Activated CD4-positive, alpha-beta T cell treated with anti-CD3 and anti-CD28 coated beads, Interleukin-2, amount 50 U/mL, for 16 hours (primary cell): ENCODE measurements around the gene RPTOR.
"Not testable (repeated sequence)": the region's sequence is repeated elsewhere in the genome, so short reads cannot be mapped to it uniquely, and the experiment has no call there.

Experiments
- DNase-seq: peaks from one replicate; pipeline ENCODE4 v3.0.0-alpha.2; 2020

The RPTOR gene

DNA sequence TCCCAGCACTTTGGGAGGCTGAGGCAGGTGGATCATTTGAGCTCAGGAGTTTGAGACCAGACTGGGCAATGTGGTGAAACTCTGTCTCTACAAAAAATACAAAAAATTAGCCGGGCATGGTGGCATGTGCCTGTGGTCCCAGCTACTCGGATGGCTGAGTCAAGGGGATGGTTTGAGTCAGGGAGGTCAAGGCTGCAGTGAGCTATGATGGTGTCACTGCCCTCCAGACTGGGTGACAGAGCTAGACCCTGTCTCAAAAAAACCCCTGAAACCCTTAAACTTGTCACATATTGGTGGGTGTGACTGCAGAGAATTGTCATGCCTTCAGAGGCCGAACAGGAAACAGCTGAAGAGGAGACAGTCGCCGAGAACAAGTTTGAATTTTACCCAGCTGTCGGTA lies 13.4 kb downstream of the RPTOR start:
- DNase-seq, result no peak

DNA sequence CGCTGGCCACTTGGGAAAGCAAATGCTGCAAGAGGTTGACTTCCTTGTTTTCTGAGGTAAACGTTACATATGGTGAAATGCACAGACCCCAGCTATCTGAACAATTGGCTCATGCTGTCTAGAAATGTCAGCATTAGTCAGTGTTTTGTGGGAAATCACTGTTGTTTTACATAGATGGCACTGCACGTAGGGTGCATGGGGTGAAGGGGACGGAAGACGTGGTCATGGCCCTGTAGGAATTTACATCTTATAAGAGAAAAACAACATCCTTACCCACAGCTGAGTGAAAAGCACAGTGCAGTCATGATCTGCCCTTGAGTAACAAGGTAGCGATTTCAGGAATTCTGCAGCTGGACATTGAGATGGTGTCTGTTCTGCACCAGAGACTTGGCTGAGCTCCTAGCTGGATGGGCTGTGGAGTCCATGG lies 15.2 kb downstream of the RPTOR start:
- no peak for DNase-seq

DNA sequence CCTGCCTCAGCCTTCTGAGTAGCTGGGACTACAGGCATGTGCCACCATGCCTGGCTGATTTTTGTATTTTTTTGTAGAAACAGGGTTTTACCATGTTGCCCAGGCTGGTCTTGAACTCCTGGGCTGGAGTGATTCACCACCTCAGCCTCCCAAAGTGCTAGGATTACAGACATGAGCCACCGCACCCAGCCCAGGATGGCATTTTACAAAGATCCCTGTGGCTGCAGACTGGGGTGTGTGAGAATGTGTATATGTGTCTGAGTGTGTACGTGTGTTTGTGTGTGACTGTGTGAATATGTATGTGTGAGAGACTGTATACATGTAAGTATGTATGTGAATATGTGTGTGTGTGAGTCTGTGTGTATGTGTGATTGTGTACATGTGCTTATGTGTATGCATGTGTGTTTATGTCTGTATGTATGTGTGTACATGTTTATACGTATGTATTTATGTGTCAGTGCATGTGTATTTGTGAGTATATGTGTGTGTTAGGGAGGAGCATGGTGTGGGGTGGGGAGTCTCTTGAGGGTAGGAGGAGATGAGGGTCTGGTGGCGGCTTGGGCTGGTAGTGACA lies 17.0 kb downstream of the RPTOR start:
- no peak for DNase-seq

DNA sequence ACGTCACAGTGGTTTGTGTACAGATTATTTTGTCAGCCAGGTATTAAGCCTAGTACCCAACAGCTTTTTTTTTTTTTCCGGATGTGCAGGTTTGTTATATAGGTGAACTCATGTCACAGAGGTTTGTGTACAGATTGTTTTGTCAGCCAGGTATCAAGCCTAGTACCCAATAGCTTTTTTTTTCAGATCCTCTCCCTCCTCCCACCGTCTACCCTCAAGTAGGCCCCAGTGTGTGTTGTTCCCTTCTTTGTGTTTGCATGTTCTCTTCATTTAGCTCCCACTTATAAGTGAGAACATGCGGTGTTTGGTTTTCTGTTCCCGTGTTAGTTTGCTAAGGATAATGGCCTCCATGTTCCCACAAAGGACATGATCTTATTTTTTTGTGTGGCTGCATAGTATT lies 19.9 kb downstream of the RPTOR start:
- no peak for DNase-seq

DNA sequence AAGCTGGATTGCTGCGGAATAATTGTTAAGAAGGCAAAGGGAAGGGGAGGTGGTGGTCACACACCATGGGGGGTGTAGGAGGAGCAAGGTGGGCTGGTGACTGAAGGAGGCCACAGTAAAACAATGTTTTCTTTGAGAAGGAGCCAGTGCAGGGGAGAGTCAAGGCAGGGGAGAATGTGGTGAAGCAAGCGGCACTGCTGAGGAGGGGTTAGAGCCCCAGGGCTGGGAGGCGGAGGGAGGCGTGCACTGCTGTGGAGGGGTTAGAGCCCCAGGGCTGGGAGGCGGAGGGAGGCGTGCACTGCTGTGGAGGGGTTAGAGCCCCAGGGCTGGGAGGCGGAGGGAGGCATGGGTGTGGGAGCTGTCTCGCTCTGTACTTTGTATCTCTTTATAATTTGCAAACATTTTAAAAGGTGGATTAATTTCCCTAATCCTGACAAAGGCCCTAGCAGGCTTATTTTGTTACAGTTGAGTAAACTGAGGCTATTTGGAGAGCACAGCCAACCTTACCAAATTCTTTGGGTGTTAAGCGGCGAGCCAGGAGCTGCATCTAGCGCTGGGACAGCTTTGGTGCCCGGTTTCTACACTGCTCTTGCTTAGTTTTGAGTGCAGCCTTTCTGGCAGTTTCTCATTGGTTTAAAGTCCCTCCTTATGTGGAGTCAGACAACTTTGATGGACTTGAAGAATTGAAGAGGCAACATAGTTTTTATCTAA lies 20.9 kb downstream of the RPTOR start:
- no peak for DNase-seq

DNA sequence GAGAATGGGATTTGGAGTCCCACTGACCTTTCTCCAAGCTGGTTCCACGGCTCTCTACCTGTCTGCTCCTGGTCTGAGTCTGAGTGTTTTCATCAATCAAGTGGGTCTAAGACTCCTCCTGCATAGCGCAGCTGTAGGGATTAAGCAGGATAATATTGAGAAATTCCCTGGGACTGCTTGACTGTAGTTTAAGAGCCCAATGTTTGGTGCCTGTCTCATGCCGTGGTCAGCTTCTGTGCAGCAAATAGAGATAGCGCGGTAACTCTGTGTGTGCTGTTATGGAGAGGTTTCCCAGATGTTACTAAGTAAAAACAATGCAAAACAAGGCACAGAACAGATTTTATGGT lies 21.4 kb downstream of the RPTOR start:
- no peak for DNase-seq

DNA sequence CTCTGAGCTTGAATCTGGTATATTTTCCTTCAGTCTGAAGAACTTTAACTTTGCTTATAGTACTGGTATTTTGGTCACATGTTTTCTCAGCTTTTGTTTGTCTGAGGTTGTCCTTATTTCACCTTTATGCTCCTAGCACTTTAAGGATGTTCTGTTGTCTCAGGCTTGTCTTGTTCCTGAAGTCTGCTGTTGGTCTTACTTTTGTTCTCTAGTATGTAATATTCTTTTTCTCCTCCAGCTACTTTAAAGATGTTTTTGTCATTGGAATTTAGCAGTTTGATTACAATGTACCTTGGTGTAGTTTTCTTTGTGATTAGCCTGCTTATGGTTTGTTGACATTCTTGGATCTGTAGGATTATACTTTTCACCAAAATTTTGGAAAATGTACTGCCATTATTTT lies 23.6 kb downstream of the RPTOR start:
- no peak for DNase-seq

DNA sequence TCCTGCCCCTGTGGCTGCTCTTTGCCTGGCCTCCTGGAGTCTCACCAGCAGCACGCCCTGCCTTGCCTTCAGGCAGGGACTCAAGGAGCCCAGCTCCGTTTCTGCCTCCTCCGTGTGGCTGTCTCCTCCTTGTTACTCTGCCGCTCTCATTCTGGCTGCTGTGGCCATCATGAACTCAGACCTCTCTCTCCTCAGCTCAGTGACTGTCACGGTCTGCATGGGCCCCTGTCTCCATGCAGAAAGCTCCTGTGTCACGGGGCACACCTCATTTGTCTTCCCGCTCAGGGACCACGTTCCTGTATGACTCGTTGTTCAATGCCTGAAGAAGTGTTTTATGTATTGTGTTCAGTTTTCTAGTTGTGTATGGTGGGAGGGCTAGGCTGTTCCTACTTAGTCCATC lies 25.3 kb downstream of the RPTOR start:
- no peak for DNase-seq

DNA sequence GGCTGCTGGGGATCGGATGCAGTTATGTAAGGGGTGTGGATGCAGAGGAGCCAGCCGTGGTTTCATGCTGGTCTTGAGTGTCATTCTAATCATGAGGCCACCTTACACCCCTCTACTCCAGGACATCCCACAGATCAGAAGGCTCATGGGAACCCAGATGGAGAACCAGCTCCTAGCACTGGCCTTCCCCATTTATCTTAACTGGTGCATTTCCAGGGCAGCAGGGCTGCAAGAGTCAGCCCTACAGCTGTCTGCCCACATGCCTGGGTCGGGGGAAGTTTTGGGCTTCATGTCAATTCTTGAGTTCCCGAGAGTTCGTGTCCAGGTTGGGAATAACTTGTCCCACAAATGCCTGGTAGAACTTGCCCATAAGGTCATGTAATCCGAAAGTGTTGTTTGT lies 29.1 kb downstream of the RPTOR start:
- DNase-seq, result no peak

DNA sequence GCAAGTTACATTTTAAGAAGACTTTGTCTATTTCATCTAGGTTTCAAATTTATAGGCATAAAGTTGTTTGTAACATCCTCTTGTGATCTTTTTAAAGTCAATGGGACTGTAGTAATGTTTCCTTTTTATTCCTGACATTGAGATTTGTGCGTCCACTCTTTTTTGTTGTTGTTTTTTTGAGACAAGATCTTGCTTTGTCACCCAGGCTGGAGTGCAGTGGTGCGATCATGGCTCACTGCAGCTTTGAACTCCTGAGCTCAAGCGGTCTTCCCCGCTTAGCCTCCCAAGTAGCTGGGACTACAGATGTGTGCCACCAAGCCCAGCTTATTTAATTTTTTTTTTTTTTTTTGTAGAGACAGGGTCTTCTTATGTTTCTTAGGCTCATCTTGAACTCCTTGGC lies 29.9 kb downstream of the RPTOR start:
- DNase-seq, result no peak

DNA sequence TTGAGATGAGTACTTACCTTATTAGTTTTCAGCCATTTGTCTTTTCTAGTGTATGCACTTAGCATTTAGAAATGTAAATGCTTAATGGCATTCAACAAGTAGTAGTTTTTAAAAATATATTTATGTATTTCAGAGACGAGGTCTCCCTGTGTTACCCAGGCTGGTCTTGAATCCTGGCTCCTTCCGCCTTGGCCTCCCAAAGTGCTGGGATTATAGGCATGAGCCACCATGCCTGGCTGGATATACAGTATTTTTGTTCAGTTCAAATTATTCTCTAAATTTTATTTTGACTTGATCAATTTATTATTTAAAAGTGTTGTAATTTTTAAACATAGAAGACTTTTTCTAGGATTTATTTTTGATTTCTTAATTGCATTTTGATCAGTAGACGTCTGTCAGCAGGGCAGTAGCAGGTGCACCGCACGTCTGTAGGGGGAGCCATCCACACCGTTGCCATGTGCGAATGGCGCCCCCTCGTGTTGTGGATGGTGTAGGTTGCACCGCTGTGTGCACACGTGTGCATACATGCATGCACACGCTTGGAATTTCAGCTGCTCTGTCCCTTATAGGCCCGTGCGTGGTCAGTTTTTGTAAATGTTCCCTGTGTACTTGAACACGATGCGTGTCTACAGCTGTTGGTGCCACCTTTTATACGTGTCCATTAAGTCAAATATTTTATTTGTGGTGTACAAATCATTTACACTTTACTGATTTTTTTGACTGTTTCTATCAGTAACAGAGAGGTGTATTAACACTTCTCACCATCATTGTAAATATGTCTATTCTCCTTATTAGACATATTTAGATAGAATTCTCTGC lies 30.6 kb downstream of the RPTOR start:
- DNase-seq, result peak; percentile 91

DNA sequence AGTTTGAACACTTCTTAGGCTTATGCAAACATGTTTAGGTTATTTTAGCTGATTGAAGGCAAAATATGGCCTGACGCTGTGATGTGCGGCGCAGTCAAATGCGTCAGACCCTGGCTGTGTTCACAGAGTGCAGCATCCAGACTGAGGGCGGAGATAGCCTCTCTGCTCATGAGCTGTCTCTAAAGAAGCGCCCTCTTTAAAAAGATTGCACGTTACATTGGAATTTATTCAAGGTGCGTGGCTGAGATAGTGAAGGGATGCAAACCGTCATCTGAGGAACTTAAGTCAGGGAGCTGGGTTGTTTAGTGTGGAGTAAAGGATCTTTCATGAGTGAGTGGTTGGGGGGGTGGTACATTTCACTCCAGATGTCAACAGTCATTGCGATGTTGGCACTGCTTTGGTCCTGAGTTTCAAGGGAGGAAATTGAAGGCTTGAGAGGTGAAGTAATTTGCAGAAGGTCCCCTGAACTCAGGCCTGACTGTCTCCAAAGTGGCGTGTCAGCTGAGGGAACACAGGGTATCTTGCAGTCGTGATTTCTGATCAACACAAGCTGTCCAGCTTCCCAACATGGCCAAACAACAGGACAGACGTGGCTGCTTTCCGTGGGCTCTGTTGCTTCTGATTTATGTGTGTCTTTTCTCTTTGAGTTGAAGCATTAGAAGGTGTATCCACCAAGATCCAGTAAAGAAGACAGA lies 33.4 kb downstream of the RPTOR start:
- DNase-seq, result no peak

DNA sequence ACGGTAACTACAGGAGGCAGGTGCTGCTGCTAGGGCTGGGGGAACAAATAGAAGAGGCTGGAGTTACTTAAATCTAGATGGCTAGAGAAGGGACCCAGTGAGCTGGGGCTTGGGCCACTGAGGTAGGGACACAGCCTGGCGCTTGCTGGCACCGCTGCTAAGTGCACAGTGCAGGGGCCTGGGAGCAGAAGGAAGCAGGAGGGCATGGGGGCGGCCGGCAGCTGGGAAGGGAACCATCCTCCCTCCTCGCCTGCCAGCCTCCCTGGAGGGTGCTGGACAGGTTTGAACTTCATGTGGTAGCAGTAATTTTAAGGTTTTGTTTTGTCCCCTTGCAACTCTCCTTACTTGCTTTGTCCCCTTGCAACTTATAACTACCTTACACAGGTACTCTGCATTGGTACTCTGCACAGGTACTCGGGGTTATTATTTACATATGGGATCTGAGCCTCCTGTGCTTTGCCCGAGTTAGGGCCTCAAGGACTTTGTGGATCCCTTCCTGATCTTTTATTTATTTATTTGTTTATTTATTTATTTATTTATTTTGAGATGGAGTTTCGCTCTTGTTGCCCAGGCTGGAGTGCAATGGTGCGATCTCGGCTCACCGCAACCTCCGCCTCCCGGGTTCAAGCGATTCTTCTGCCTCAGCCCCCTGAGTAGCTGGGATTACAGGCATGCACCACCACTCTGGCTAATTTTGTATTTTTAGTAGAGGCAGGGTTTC lies 34.2 kb downstream of the RPTOR start:
- not testable (repeated sequence) for DNase-seq

DNA sequence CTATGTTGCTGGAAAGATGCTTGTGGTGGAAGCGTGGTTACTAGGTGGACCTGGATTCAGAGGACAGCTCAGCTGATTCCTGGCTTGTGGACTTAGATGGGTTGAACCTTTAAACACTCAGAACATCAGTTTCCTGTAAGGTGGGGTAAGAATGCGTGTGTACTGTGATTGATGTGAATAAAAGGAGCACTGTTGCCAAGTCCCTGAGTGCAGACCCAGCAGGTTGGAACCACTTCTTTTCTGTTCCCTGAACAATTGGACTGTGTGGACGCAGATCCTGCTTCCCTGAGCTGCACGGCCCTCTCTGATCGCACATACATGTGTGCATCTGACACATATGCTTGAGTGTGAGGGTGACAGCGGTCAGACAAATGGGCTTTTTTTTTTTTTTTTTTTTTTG lies 37.5 kb downstream of the RPTOR start:
- DNase-seq, result no peak

DNA sequence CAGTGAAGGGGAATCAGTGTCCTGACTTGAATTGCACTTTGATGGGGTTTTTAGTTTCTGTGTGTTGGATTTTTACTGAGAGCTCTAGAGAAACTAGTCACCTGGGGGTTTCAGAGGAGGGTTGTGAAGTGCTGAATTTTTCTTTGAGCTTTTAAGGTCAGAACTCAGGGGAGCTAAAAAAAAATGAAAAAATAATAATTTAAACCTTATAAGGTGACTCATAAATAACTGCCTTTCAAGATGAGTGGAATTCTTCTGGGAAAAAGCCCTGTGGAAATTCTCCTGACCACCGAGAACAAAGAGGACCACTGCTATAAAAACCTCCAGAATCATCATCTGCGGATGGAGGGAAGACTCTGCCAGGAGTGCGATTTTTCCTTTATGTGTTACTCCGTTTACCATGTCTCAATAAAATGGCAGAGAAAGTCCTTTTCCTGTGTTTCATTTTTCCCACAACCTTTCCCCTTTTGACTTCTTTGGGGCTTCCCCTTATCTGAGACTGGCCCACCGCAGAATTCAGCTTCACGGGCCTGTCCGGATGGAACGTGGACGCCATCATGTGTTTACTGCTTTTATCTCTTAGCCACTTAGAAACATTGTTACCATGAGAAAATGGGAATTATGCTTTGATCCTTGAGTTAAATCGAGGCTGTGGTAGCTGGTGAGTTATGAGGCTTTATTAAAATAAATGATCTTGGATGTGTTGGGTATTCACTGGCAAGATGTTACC lies 39.7 kb downstream of the RPTOR start:
- DNase-seq, result no peak

DNA sequence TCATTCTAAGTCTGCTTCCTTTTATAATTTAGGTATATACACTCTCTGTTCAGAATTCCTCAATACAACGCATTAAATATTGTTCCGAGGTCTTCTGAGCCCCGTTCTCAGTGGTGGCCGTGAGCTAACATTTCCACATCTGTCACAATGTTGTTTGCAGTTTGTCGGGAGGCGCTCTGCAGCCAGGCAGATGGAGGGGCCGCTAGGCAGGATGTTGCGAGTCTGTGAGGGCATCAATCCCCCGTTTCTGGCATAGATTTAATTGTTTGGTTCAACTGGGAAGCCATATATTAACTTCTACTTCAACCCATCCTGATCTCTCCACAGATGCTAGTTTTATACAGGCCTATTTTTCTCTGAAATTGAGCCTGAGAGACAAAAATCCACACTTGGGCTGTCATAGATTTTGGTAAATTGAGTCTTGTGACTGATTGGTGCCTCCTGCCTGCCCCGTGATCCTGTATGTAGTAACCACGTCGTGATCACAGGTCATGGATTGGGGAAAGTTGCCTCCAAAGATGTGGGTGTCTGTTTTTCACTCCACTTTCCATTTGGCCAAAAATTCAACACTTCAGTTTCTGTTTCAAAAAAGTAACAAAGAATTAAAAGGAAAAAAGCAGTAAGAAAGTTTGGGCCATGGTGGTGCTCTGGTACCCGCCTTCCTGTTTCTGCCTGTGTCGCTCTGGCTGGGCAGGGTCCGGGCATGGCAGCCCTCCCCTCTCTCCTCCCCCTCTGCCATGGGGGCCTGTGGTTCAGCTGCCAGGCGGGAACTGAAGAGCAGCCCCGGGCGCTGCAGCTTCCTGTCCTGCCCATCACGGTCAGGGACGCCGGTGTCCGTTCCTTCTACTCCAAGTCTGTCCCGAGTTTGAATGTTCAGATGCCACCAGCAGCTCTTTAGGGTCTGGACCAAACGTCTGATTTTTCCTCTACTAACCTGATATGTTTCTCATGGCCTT lies 41.5 kb downstream of the RPTOR start:
- DNase-seq, result no peak

DNA sequence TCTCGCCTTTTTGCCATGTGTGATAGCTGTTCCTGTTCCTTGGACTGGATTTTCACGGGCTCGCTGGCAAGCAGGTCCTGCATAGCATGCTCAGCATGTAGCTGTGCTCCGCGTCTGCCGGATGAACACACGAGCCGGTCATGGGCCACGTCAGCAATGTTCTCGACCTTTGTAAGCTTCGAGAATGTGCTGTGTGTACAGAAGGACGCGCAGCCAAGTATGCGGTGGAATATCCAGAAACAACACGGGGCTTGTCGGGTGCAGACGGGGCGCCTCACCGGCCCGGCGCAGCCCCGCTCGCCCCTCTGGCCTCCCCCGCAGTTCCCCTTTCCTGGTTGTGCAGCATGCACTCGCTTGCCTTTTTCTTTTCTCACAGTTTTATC lies 42.2 kb downstream of the RPTOR start:
- DNase-seq, result no peak

DNA sequence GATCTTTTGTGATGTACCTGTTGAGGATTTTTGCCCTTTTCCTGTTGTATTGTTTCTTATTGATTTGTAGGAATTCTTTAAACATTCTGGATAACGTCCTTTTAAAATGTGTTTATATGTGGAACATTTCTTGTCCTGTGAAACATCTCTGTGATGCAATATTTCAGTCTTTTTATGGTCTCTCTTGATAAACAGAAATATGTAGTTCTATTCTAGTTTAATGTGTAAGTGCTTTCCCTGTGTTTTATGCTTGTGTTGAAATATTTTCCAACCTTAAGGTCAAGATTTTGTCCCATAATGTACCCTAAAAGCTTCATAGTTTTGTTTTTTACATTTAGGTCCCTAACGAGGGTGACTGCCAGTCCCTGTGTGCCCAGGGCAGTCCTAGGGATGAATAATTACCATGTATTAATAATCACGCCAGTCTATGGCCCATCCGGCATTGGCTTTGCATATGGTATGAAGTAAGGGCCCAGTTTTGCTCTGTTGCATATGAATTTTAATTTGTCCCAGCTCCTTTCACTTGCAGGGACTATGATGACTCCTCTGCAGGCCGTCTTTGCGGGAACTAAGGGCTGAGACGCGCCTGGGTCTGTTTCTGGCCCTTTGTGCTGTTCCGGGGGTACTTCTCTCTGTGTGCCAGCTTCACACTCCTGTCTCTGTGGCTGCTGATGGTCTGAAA lies 44.2 kb downstream of the RPTOR start:
- no peak for DNase-seq

DNA sequence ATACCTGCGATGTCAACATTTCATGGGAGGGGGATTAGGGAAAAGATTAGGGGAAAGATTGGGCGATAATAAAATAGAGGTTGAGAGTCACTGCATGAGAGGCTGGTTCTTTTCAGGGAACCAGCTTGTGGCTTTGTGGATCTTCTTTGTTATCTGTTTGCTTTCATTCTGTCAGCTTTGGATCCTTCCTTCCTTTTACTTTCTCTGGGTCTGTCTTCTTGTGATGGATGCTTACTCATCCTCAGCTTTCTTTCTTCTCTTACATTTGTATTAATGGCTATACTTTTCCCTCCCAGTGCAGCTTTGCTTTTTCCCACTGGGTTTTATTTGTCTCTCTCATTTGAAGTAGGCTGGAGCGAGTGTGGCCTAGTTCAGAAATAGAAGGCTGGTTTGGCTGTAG lies 47.1 kb downstream of the RPTOR start:
- DNase-seq, result no peak

DNA sequence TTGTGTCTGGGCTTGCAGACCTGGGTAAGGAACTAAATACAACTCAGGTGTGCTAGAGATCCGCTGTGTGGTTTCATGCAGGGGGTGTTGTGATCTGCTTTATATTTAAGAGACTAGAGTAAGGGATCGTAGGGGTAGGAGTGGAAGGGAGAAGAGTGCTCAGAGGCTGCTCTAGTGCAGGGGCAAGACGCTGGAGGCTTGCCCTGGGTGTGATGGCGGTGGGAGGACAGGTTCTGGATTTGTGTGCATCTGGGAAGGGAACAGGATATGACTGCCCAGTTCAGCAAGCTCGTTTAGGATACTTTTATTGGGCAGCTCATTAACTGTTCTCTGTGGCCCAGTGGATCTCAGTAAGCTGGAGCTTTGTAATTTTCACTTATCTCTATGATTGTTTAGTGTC lies 47.6 kb downstream of the RPTOR start:
- DNase-seq, result no peak

DNA sequence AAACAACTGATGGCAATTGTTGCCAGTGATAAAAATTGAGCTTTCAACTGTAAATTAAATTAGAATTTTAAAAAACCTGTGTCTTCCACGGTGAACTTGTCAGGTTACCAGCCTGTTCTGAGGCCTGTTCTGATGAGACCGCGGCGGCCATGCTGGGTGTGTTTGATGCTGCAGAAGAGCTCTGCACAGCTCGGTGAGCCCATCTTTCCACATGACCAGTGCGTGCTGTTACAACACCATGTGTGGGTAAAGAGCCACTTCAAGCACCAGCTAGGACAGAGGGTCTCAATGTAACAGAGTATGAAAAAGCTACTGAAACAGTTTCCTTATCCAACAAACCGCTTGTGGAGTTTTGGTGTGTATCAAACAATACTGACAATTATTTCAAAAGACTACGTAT lies 48.5 kb downstream of the RPTOR start:
- no peak for DNase-seq
